A549 treated with ZK216348 at 1 μM for 4 hours (cell line): ENCODE data around the gene TIA1. TPM values are rescaled to one million over a fixed set of nuclear protein-coding genes. Genes with fewer than 3 reads are reported as not detected.

Experiments
- total RNA-seq: library from RNA; stranded (reverse); fragments of 200-300 nt; extraction: Qiagen RNA extraction; gene quantifications from 5 replicates; pipeline ENCODE4 v1.2.3, GENCODE V29; 2022; ENCODE audit warnings: low read depth

Gene TIA1, protein sequence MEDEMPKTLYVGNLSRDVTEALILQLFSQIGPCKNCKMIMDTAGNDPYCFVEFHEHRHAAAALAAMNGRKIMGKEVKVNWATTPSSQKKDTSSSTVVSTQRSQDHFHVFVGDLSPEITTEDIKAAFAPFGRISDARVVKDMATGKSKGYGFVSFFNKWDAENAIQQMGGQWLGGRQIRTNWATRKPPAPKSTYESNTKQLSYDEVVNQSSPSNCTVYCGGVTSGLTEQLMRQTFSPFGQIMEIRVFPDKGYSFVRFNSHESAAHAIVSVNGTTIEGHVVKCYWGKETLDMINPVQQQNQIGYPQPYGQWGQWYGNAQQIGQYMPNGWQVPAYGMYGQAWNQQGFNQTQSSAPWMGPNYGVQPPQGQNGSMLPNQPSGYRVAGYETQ
- 37.7 to 57.9 TPM (median 52.9 TPM) in 5 replicates for total RNA-seq

DNA sequence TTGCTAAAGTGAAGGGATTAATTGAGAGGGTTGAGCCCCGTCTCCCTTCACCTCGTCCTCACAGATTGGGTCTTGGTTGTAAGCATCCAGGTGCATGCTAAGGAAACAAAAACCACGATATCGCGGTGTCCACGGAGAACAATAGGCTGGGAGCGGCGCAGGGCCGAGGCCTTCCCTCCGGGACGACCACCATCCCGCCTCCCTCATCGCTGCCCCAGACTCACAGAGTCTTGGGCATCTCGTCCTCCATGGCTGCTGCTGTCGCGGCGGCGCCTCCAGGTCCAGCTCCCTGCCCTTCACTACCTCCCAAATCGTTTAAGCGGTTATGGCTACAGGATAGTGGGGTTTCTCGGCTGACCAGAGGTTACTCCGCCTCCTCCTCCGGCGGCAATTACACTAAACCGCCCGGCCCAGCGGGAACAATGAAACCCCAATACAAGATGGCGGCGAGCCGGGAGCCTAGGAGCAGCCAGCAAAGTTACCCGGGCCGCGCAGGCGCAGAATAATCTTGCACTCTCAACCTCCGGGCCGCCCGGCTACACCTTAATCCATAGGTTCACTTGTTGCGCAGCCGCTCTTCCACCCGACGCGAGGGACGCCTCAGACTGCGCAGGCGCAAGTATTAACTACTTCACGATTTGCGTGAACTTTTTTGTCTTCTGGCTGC, at the start of gene TIA1:
Gene TIA1, minus strand, starts transcription at position 448 of the 667 bp plus-strand sequence. Its CDS starts 198 bp downstream, at position 250.

DNA sequence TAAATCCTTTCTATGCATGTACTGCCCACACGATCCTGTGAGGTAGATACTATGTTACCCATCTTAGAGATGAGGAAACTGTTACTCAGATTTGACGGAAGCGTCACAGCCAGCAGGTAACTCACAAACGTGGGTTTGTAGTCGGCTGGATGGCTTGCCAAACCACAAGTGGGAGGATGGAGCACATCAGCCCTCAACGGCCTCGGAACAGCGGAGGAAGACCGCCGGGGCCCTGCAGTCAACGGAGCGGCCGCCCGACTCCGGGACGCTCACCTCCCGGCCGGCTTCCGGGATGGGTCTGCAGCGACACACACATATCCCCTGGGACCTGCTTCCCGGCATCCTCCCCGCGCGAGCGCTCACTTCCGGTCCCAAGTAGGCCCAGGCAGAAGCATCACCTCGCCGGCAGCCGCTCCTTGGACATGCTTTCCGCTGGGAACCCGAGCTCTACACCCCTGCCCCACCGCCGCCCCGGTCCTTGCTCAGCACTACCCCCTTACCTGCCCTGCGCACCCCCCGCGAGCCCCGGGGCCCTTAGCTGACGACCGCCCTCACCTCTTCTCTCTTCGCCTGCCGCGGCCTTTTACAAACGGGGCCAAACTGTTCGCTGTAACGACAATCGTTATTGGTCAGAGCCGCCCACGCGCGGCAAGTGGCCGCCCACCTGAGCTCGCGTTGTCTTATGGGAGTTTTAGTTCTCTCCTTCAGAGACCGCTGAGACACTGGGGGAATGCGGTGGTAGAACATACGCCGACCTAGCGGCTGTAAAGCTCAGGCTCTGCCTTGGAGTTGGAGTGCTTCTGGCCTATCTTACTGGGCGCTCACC, 57.8 kb downstream of the TIA1 start, which contains the start of gene C2orf42:
Gene C2orf42, minus strand, starts transcription at position 602 of the 826 bp plus-strand sequence. CDS start 9,034 bp downstream, outside the sequence.

Other genes with a start within 250 kb of the TIA1 start
- gene PCBP1, start 161.2 kb downstream of the TIA1 start, total RNA-seq = 353 to 429 TPM (median 420 TPM) in 5 replicates
- 7.0 to 9.8 TPM (median 8.2 TPM) in 5 replicates for gene C2orf42, start 57.6 kb downstream of the TIA1 start, total RNA-seq
- gene PCYOX1, start 9.5 kb upstream of the TIA1 start, total RNA-seq = 27.8 to 50.3 TPM (median 42.3 TPM) in 5 replicates
- gene SNRPG, start 45.1 kb upstream of the TIA1 start, total RNA-seq = 317 to 462 TPM (median 362 TPM) in 5 replicates
- 89.1 to 121 TPM (median 94.4 TPM) in 5 replicates for gene FAM136A, start 53.4 kb upstream of the TIA1 start, total RNA-seq